Activated T-helper 17 cell treated with anti-CD3 and anti-CD28 coated beads, Interleukin-2, amount 50 U/mL, for 72 hours (primary cell): ENCODE results near the gene AFAP1L2. TPM values are rescaled to one million over a fixed set of nuclear protein-coding genes. Genes with fewer than 3 reads are reported as not detected.

ENCODE experiments used
- ATAC-seq: fragments of 150-1000 bp; cut with Tn5 transposase; replicated peaks from 2 replicates; pipeline ENCODE4 v1.10.0; 2021; ENCODE audit warnings: mild to moderate bottlenecking, moderate library complexity
- H3K27ac Mint-ChIP-seq: one replicate; pipeline ENCODE4 v1.8.0; 2022; ENCODE audit warnings: mixed read lengths
- H3K27me3 Mint-ChIP-seq: one replicate; pipeline ENCODE4 v1.8.0; 2022; ENCODE audit warnings: mixed read lengths
- H3K36me3 Mint-ChIP-seq: one replicate; pipeline ENCODE4 v1.8.0; 2022; ENCODE audit warnings: low read depth, mild to moderate bottlenecking, mixed read lengths
- H3K4me1 Mint-ChIP-seq: one replicate; pipeline ENCODE4 v1.8.0; 2022; ENCODE audit warnings: mixed read lengths
- H3K4me3 Mint-ChIP-seq: one replicate; pipeline ENCODE4 v1.8.0; 2022; ENCODE audit warnings: mild to moderate bottlenecking, mixed read lengths
- H3K9me3 Mint-ChIP-seq: one replicate; pipeline ENCODE4 v1.8.0; 2022; ENCODE audit warnings: mixed read lengths
- total RNA-seq, 2 donors: library from RNA; stranded (reverse); gene quantifications; one replicate each; pipeline ENCODE4 v1.2.3, GENCODE V29; 2022

The AFAP1L2 gene
- total RNA-seq, 2 donors from 2014 or later: 1.1 to 1.7 TPM

GRCh38 chr10:114301951-114302710, 102.2 kb downstream of the AFAP1L2 start:
- ATAC-seq: no peak
- no peak overlapping the region for H3K27ac Mint-ChIP-seq
- H3K9me3 Mint-ChIP-seq: no peaks in the 10 kb centered on the region
- H3K4me3 Mint-ChIP-seq: no peak overlapping the region
- H3K27me3 Mint-ChIP-seq: no peaks in the 10 kb centered on the region
- peaks cover 5% of the 10 kb centered on the region for H3K4me1 Mint-ChIP-seq
- peaks cover 8% of the 10 kb centered on the region for H3K36me3 Mint-ChIP-seq

- Mint-ChIP-seq H3K27me3 (no peaks in the 10 kb centered on the region), H3K27ac (no peak overlapping the region), H3K4me3 (no peak overlapping the region), H3K9me3 (peaks cover 2% of the 10 kb centered on the region), H3K4me1 (peaks cover 5% of the 10 kb centered on the region), H3K36me3 (peaks cover 18% of the 10 kb centered on the region)
- ATAC-seq: no peak
These were observed 103.1 kb downstream of the AFAP1L2 start for GRCh38 chr10:114301177-114301576.

DNA sequence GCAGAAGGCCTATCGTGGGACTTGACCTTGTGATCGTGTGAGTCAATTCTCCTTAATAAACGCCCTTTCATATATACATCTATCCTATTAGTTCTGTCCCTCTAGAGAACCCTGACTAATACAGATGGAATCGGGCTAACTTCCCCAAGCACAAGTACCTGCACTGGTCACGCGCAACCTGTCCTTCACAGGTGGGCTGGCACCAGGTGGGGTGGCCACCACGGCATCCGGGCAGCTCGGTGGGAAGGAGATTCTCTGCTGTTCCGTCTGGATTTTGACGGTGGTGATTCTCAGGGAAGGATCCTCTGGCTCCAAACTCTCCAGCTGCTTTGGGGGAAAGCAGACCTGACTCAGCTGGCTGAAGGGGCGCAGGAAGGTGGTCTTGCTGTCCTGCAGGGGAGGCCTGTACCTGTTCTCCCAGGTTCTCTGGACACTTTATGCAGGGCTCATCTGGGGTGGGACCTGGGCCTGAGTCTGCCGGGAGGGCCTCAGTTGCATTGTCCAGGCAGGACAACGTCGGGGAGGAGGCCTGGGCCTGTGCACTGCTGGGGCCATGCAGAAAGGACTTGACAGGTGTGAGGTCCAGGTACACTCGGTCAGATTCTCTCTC, 104.2 kb downstream of the AFAP1L2 start:
- ATAC-seq: no peak
- Mint-ChIP-seq H3K27me3 (no peaks in the 10 kb centered on the region), H3K4me1 (peaks cover 5% of the 10 kb centered on the region), H3K4me3 (no peak overlapping the region), H3K36me3 (peaks cover 27% of the 10 kb centered on the region), H3K27ac (no peak overlapping the region), H3K9me3 (peaks cover 6% of the 10 kb centered on the region)

DNA sequence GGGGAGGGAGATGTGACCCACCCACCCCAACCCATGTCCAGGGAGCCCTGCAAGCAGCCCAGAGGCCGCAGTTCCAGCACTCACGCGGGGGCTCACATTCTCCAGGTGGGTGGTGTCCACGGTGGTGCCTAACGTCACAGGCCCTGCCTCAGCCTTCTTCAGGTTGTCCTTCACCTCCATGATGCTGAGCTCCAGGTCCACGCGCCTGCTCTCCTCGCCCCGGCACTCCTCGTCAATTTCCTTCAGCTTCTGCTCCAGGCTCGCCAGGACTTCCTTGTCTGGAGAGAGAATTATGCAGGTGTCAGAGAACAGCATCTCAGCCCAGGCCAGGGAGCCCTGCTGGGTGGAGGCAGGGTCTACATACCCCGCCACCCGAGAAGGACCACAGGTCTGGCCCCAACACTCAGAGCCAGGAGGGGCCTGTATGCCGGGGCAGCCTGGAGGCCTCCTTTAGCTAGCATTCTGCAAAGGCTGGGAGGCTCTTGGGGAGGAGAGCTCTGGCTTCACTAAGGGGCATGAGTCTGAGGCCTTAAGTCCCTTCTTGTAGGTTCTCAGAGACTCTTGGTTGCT, 107.1 kb downstream of the AFAP1L2 start:
- H3K4me1 Mint-ChIP-seq: no peaks in the 10 kb centered on the region
- no peak overlapping the region for H3K27ac Mint-ChIP-seq
- no peak overlapping the region for H3K4me3 Mint-ChIP-seq
- ATAC-seq: no peak
- H3K27me3 Mint-ChIP-seq: no peaks in the 10 kb centered on the region
- H3K36me3 Mint-ChIP-seq: peaks cover 34% of the 10 kb centered on the region
- H3K9me3 Mint-ChIP-seq: peaks cover 9% of the 10 kb centered on the region

DNA sequence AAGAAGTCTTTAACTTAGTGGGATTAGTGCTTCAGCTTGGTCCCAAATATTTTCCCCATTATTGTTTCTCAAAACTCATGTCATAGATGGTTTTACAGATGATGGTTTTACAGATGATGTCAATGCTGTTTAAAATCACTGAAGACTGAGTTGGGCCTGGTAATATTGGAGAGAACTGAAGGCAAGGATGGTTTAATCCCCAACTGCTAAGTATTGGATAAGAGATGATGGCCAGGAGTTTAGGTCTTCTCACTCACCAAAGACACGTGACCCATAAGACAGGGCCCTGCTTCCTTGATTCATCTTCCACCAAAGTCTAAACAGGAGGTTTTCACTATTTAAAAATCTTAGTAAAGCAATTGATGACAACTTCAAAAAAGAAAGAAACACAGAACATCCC, 108.9 kb downstream of the AFAP1L2 start:
- H3K36me3 Mint-ChIP-seq: peaks cover 34% of the 10 kb centered on the region
- H3K4me1 Mint-ChIP-seq: no peaks in the 10 kb centered on the region
- no peak for ATAC-seq
- H3K4me3 Mint-ChIP-seq: no peak overlapping the region
- peaks cover 9% of the 10 kb centered on the region for H3K9me3 Mint-ChIP-seq
- H3K27me3 Mint-ChIP-seq: no peaks in the 10 kb centered on the region
- no peak overlapping the region for H3K27ac Mint-ChIP-seq

DNA sequence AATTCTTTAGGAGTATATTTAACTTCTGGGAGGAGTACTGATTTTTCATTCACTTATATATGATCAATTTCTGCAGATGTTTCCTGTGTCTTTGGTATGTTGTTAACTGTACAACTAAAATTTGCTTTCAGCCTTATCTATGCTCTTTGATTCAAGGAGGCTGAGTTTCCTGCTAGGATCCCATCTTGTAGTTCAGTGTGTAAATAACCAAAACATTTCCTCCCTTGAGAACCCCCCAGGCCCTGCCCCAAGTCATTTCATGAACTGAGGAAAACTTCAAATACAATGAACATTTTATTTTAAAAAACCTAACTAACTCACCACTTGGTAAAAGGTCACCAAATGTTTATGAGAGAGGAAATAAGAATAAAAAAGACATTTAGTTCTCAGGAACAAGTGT, 109.8 kb downstream of the AFAP1L2 start:
- Mint-ChIP-seq H3K4me1 (no peaks in the 10 kb centered on the region), H3K36me3 (peaks cover 34% of the 10 kb centered on the region)

GRCh38 chr10:114293075-114293474, 111.2 kb downstream of the AFAP1L2 start:
- H3K9me3 Mint-ChIP-seq: peaks cover 9% of the 10 kb centered on the region
- no peaks in the 10 kb centered on the region for H3K27me3 Mint-ChIP-seq
- H3K4me3 Mint-ChIP-seq: no peak overlapping the region
- peaks cover 34% of the 10 kb centered on the region for H3K36me3 Mint-ChIP-seq
- no peak for ATAC-seq
- no peaks in the 10 kb centered on the region for H3K4me1 Mint-ChIP-seq
- no peak overlapping the region for H3K27ac Mint-ChIP-seq

More for the DNA sequence above, 109.8 kb downstream of the AFAP1L2 start:
- no peak overlapping the region for H3K4me3 Mint-ChIP-seq
- H3K27ac Mint-ChIP-seq: no peak overlapping the region
- no peaks in the 10 kb centered on the region for H3K27me3 Mint-ChIP-seq
- H3K9me3 Mint-ChIP-seq: peaks cover 9% of the 10 kb centered on the region
- no peak for ATAC-seq

DNA sequence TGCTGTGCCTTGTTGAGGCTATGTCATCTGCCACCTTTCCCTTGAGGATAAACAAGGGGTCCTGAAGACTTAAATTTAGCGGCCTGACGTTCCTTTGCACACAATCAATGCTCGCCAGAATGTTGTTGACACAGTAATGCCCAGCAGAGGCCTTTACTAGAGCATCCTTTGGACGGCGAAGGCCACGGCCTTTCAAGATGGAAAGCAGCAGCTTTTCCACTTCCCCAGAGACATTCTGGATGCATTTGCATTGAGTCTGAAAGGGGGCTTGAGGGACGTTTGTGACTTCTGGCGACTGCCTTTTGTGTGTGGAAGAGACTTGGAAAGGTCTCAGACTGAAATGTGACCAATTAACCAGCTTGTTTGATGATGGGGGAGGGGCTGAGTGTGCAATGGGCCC, 112.8 kb downstream of the AFAP1L2 start:
- ATAC-seq: no peak
- H3K27me3 Mint-ChIP-seq: no peaks in the 10 kb centered on the region
- H3K4me3 Mint-ChIP-seq: no peak overlapping the region
- H3K36me3 Mint-ChIP-seq: peaks cover 20% of the 10 kb centered on the region
- no peak overlapping the region for H3K27ac Mint-ChIP-seq
- peaks cover 9% of the 10 kb centered on the region for H3K9me3 Mint-ChIP-seq
- no peaks in the 10 kb centered on the region for H3K4me1 Mint-ChIP-seq

DNA sequence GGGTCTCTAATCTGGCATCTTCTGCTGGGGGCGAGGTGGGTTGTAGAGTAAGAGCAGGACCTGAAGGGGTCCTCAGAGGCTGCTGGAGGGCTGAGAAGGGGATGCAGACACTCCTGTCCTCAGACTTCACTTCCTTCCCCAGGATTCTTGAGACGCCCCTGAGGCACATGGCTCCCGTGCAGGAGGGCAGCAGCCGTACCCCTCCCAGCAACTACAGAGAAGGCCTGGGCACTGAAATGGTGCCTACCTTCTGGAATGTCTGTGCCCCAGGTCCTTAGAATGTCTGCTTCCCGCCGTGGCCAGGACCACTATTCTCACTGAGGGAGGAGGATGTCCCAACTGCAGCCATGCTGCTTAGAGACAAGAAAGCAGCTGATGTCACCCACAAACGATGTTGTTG, 113.2 kb downstream of the AFAP1L2 start:
- peaks cover 6% of the 10 kb centered on the region for H3K9me3 Mint-ChIP-seq
- peaks cover 16% of the 10 kb centered on the region for H3K36me3 Mint-ChIP-seq
- no peaks in the 10 kb centered on the region for H3K27me3 Mint-ChIP-seq
- no peak overlapping the region for H3K27ac Mint-ChIP-seq
- H3K4me1 Mint-ChIP-seq: no peaks in the 10 kb centered on the region
- ATAC-seq: no peak
- H3K4me3 Mint-ChIP-seq: no peak overlapping the region

GRCh38 chr10:114290038-114290437, 114.3 kb downstream of the AFAP1L2 start:
- Mint-ChIP-seq H3K4me3 (no peak overlapping the region), H3K4me1 (no peaks in the 10 kb centered on the region), H3K36me3 (peaks cover 7% of the 10 kb centered on the region), H3K27me3 (no peaks in the 10 kb centered on the region), H3K9me3 (peaks cover 3% of the 10 kb centered on the region), H3K27ac (no peak overlapping the region)
- no peak for ATAC-seq

DNA sequence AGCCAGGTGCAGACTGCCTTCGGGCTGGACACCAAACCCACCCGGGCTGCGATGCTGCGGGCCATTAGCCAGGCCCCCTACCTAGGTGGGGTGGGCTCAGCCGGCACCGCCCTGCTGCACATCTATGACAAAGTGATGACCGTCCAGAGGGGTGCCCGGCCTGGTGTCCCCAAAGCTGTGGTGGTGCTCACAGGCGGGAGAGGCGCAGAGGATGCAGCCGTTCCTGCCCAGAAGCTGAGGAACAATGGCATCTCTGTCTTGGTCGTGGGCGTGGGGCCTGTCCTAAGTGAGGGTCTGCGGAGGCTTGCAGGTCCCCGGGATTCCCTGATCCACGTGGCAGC, 115.2 kb downstream of the AFAP1L2 start:
- Mint-ChIP-seq H3K4me3 (no peak overlapping the region), H3K27me3 (no peaks in the 10 kb centered on the region), H3K27ac (no peak overlapping the region), H3K9me3 (no peaks in the 10 kb centered on the region), H3K4me1 (no peaks in the 10 kb centered on the region), H3K36me3 (no peaks in the 10 kb centered on the region)
- no peak for ATAC-seq

DNA sequence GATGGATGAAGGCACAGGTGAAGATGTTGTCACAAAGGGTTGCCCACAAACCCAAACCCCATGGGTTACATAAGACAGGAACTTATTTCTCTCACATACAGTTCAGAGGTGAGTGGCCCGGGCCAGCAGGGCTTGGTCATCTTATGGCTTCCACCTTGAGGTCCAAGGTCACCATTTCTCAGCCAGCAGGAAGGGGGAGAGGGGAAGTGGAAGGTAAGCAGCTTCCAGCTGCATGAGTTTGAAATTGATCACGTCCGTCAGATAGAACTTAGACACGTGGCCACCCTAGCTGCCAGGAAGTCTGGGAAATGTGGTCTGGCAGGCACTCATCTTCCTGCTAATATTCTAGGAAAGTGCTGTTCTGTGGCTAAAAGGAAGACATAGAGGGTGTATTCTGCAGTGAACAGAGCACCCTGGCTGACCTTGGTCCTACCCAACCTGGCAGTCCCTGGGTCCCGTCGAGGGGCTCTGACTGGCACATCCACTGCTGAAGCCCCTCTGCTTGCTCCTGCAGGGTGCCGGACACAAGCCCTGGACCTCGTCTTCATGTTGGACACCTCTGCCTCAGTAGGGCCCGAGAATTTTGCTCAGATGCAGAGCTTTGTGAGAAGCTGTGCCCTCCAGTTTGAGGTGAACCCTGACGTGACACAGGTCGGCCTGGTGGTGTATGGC, 115.7 kb downstream of the AFAP1L2 start:
- H3K27ac Mint-ChIP-seq: no peak overlapping the region
- H3K4me1 Mint-ChIP-seq: no peaks in the 10 kb centered on the region
- no peak overlapping the region for H3K4me3 Mint-ChIP-seq
- H3K9me3 Mint-ChIP-seq: no peaks in the 10 kb centered on the region
- no peak for ATAC-seq
- H3K27me3 Mint-ChIP-seq: no peaks in the 10 kb centered on the region
- no peaks in the 10 kb centered on the region for H3K36me3 Mint-ChIP-seq

DNA sequence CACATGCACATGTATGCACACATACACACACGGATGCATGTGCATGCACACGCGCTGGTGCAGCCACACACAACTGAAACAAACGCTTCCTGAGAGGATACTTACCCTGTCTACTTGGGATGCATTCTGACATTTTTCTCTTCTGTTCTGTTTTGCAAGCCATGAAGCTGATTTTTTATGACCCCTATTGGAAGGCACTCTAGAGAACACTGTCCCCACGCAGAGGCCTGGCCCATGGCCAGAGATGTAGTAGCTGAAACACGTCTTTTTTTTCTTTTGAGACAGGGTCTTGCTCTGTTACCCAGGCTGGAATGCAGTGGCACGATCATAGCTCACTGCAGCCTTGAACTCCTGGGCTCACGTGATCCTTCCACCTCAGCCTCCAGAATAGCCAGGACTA, 117.4 kb downstream of the AFAP1L2 start:
- no peak for ATAC-seq
- Mint-ChIP-seq H3K4me3 (no peak overlapping the region), H3K4me1 (no peaks in the 10 kb centered on the region), H3K27ac (no peak overlapping the region), H3K9me3 (no peaks in the 10 kb centered on the region), H3K36me3 (no peaks in the 10 kb centered on the region), H3K27me3 (no peaks in the 10 kb centered on the region)

- Mint-ChIP-seq H3K9me3 (no peaks in the 10 kb centered on the region), H3K27me3 (no peaks in the 10 kb centered on the region), H3K4me1 (no peaks in the 10 kb centered on the region), H3K36me3 (no peaks in the 10 kb centered on the region), H3K27ac (no peak overlapping the region), H3K4me3 (no peak overlapping the region)
- ATAC-seq: no peak
These were observed 118.3 kb downstream of the AFAP1L2 start for GRCh38 chr10:114285961-114286441.
